Measurements from ENCODE around the gene RANGAP1. TPM values are rescaled to one million over a fixed set of nuclear protein-coding genes. Genes with fewer than 3 reads are reported as not detected.

RANGAP1 gene
- total and polyA plus RNA-seq, 9 donors, result 17.2 to 37.9 (median 32.1) TPM

GRCh38 chr22:41237036-41237706 lies 48.8 kb downstream of the RANGAP1 start:
- H3K9me3 ChIP-seq, result no peaks in the 10 kb centered on the region
- TF ChIP-seq POLR2A (IDR thresholded peaks at IDR 0.05) (no peak), EP300 (IDR thresholded peaks at IDR 0.05) (no peak)
- TF ChIP-seq, protein P1, sequence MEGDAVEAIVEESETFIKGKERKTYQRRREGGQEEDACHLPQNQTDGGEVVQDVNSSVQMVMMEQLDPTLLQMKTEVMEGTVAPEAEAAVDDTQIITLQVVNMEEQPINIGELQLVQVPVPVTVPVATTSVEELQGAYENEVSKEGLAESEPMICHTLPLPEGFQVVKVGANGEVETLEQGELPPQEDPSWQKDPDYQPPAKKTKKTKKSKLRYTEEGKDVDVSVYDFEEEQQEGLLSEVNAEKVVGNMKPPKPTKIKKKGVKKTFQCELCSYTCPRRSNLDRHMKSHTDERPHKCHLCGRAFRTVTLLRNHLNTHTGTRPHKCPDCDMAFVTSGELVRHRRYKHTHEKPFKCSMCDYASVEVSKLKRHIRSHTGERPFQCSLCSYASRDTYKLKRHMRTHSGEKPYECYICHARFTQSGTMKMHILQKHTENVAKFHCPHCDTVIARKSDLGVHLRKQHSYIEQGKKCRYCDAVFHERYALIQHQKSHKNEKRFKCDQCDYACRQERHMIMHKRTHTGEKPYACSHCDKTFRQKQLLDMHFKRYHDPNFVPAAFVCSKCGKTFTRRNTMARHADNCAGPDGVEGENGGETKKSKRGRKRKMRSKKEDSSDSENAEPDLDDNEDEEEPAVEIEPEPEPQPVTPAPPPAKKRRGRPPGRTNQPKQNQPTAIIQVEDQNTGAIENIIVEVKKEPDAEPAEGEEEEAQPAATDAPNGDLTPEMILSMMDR (IDR thresholded peaks at IDR 0.05), result no peak
- no peak overlapping the region for H3K27ac ChIP-seq
- 56 to 85% (median 57%) methylated on average over 18 to 33 of the region's 33 CpGs for WGBS, 3 donors
- no peak for DNase-seq
- H3K27me3 ChIP-seq, result no peaks in the 10 kb centered on the region
- intact Hi-C loops (cut with DNase I), result no loop called here
- peaks cover 12% of the 10 kb centered on the region for H3K4me1 ChIP-seq (ENCODE audit: insufficient read depth)
- H3K36me3 ChIP-seq, result no peaks in the 10 kb centered on the region
- peak overlapping the region; percentile 33 for H3K4me3 ChIP-seq

DNA sequence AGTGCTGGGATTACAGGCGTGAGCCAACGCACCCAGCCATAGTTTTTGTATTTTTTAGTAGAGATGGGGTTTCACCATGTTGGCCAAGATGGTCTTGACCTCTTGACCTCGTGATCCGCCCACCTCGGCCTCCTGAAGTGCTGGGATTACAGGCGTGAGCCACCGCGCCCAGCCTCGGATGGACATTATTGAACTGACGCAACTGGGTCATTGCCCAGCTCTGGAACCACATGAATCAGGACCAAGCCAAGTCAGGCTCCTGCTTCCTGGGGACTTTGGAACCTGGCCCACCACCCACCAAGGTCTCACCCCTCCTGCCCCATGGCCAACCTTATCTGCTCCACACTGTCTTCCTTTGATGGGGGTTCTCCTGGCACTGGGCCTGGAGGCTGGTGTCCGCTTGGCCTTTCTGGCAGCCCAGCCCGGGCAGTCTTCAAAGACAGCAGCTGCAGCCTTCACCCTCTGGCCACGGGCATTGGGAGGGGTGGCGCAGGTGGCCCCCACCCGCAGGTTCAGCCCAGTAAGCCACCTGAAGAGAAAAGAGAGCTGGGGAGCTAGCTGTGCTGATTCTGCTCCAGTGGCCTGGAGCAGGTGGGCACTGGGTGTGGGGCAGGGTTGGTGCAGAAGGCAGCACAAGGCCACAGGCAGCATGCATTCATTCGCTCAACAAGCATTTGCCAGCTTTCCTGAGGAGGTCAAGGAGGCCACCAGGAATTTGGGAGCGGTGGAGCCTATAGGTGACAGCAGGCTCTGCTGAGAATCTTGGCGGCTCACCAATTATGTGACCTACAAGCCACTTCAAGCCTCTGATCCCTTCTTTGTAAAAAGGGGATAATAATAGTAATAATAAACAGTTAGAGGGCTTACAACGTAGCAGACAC lies 50.9 kb downstream of the RANGAP1 start:
- H3K4me3 ChIP-seq, result no peak overlapping the region
- TF ChIP-seq, protein P1 (IDR thresholded peaks at IDR 0.05), result no peak
- TF ChIP-seq EP300 (IDR thresholded peaks at IDR 0.05) (no peak), POLR2A (IDR thresholded peaks at IDR 0.05) (no peak)
- 77 to 86% (median 81%) methylated on average over 19 of the region's 19 CpGs for WGBS, 3 donors
- H3K27ac ChIP-seq, result no peak overlapping the region
- intact Hi-C loops (cut with DNase I), result no loop called here
- DNase-seq, result no peak
- no peaks in the 10 kb centered on the region for H3K27me3 ChIP-seq
- peaks cover 12% of the 10 kb centered on the region for H3K4me1 ChIP-seq (ENCODE audit: insufficient read depth)
- no peaks in the 10 kb centered on the region for H3K9me3 ChIP-seq
- H3K36me3 ChIP-seq, result no peaks in the 10 kb centered on the region

DNA sequence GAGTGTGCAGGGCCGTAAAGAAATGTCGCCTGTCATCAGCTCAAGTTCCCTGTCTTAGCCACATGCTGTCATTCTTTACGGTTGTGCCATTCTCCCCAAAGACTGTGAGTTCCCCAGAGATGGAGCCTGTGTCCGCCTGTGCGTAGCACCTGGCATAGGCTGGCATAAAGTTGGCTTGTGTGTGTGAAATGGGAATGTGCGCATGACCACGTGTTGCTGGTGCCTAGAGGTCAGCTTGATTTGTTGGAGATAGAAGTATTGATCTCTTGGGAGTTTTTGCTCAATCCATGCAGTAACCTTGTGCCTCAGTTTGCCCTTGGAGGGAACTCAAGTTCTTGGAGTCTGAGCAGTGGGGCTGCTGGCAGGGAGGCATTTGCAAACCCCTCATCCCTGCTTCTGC lies 54.6 kb downstream of the RANGAP1 start:
- no peak overlapping the region for H3K27ac ChIP-seq
- no peaks in the 10 kb centered on the region for H3K27me3 ChIP-seq
- no peaks in the 10 kb centered on the region for H3K9me3 ChIP-seq
- 79 to 85% (median 80%) methylated on average over 7 of the region's 7 CpGs for WGBS, 3 donors
- no peak for TF ChIP-seq EP300 (IDR thresholded peaks at IDR 0.05)
- no peaks in the 10 kb centered on the region for H3K36me3 ChIP-seq
- intact Hi-C loops (cut with DNase I), result no loop called here
- no peak for DNase-seq
- peaks cover 4% of the 10 kb centered on the region for H3K4me1 ChIP-seq (ENCODE audit: insufficient read depth)
- H3K4me3 ChIP-seq, result no peak overlapping the region

DNA sequence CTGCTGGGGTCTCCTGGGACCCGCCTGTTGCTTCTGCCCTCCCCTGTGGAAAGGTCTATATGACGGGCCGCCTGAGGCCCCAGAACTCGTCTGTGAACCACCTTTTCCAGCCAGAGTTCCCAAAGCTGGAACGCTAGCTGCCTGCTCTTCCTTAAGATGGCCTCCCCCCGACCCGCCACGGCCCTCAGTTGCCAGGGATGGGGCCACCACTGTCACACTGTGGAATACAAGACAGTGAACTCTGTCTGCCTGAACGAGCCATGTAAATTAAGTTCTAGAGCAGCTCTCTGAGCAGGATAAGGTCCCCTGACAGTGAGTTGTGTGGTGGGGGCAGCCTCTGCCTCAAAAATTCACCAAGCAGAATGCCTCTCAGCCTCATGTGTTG lies 55.6 kb downstream of the RANGAP1 start:
- no peaks in the 10 kb centered on the region for H3K9me3 ChIP-seq
- H3K27me3 ChIP-seq, result no peaks in the 10 kb centered on the region
- no peak for DNase-seq
- H3K27ac ChIP-seq, result no peak overlapping the region
- intact Hi-C loops (cut with DNase I), result no loop called here
- TF ChIP-seq POLR2A (IDR thresholded peaks at IDR 0.05), result no peak
- H3K4me3 ChIP-seq, result no peak overlapping the region
- H3K36me3 ChIP-seq, result no peaks in the 10 kb centered on the region
- whole genome bisulfite sequencing, 3 donors, result 86 to 89% (median 87%) methylated on average over 9 of the region's 9 CpGs
- peaks cover 4% of the 10 kb centered on the region for H3K4me1 ChIP-seq (ENCODE audit: insufficient read depth)

GRCh38 chr22:41229730-41230400 lies 56.1 kb downstream of the RANGAP1 start:
- 75 to 79% (median 76%) methylated on average over 17 of the region's 17 CpGs for WGBS, 3 donors
- intact Hi-C loops (cut with DNase I), result no loop called here
- no peak for TF ChIP-seq EP300 (IDR thresholded peaks at IDR 0.05)
- TF ChIP-seq POLR2A (IDR thresholded peaks at IDR 0.05), result no peak
- TF ChIP-seq, protein P1 (IDR thresholded peaks at IDR 0.05), result no peak
- no peaks in the 10 kb centered on the region for H3K27me3 ChIP-seq
- no peak for DNase-seq
- H3K4me3 ChIP-seq, result no peak overlapping the region
- H3K27ac ChIP-seq, result no peak overlapping the region
- H3K9me3 ChIP-seq, result no peaks in the 10 kb centered on the region
- H3K36me3 ChIP-seq, result no peaks in the 10 kb centered on the region
- peaks cover 4% of the 10 kb centered on the region for H3K4me1 ChIP-seq (ENCODE audit: insufficient read depth)
